Stimulated activated CD4-positive, alpha-beta T cell treated with anti-CD3 and anti-CD28 coated beads, Interleukin-2, amount 100 ng/mL, for 4 hours (primary cell): ENCODE measurements around the gene SPATA32.

ENCODE experiments used
- DNase-seq: peaks from one replicate; pipeline ENCODE4 v3.0.0-alpha.2; 2020; ENCODE audit warnings: low read depth

SPATA32 gene

DNA sequence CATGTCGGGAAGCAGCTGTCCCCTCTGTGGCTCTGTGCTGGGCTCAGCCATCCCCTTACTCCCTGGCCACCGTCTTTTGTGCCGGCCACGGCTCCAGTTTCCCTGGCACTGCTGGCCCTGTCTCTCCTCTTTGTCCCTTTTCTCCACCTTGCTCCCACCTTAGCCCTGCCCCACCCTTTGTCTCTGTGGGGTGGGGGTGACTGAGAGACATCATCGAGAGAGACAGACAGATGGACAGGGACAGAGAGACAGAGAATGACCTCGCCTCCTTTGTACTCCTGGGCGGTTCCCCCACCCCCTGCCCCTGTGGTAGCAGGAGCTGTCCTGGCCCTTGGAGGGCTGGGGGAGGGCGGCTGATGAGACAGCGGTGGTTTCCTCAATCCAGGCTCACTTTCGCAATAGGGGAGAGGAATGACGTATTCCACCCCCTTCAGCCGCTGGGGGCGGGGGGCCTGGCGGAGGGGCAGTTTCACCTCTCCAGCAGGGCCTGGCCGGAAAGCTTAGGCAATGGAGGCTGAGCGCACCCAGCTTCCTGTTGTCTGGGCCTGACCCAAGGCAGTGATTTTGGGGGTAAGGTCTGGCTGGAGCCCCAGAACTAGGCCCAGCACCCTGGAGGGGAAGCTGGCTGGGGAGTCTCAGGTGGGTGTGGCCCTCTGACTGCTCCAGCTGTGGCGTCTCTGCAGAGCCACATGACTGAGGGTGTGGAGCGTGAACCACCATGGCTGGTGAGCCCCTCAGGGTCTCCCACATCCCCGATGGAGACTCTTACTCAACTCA, 32.9 kb downstream of the SPATA32 start:
- DNase-seq = peak; percentile 67

GRCh38 chr17:45227926-45228762, 33.8 kb downstream of the SPATA32 start:
- DNase-seq = no peak

- no peak for DNase-seq
Measured at GRCh38 chr17:45227101-45227925, 34.6 kb downstream of the SPATA32 start.

- no peak for DNase-seq
Measured at GRCh38 chr17:45226576-45226975, 35.3 kb downstream of the SPATA32 start.

- DNase-seq = peak; percentile 95
Measured at GRCh38 chr17:45225964-45226530, 35.8 kb downstream of the SPATA32 start.

- no peak for DNase-seq
Measured at GRCh38 chr17:45225051-45225700, 36.7 kb downstream of the SPATA32 start.

- DNase-seq = no peak
Measured at GRCh38 chr17:45224671-45225050, 37.2 kb downstream of the SPATA32 start.

DNA sequence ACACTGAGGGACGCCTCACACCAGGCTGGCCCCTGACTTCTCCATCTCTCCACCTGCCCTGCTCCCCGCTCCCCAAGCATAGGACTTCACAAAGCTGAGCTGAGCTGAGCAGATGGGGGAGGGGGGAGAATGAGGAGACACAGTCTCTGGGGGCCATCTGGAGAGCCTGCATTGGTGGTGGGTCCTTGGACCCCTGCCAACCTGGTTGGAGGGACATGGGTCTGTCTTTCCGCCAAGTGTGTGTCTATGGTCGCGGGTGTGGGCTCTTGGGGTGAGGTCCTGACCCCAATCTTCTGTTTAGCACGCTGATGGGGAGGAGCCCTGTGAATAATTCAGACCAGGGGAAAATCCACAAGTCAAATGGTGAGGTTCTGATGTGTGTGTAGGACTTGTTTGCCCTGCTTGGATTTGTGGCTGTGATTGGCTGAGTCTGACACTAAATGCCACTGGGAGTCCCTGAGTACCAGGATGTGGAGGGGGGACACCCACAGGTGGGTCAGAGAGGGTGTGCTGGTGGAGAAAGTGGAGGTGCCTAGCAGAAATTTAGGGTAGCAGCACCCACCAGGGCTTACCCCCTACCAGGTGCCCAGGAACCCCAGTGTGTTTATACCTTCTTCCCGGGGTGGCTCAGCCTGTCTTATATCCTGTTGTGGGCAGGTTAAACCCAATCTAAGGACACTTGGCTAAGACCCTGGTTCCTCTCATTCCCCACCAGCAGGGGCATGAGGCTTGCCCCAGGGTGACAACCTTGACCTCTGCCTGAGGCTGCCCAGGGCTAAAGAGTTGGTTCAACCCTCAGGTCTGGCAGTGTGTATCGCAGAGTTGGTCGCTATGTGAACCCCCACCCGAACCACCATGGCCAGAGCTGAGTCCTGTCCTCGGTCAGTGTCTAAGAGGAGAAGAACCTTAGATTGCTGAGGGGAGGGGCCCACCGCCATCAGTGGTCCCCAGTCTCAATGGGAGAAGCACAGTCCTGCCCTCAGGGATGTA, 38.1 kb downstream of the SPATA32 start:
- no peak for DNase-seq

GRCh38 chr17:45222996-45223538, 38.8 kb downstream of the SPATA32 start:
- DNase-seq = no peak

GRCh38 chr17:45222289-45222995, 39.5 kb downstream of the SPATA32 start:
- DNase-seq = no peak

DNA sequence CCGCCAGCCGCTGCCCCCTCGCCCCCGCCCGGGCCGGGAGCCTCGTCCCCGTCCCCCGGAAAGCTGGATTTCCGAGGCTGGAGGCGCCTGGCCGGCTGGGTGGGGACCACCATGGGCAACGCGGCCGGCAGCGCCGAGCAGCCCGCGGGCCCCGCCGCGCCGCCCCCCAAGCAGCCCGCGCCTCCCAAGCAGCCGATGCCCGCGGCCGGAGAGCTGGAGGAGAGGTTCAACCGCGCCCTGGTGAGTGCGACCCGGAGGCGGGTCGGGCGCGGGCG, 39.9 kb downstream of the SPATA32 start:
- no peak for DNase-seq

DNA sequence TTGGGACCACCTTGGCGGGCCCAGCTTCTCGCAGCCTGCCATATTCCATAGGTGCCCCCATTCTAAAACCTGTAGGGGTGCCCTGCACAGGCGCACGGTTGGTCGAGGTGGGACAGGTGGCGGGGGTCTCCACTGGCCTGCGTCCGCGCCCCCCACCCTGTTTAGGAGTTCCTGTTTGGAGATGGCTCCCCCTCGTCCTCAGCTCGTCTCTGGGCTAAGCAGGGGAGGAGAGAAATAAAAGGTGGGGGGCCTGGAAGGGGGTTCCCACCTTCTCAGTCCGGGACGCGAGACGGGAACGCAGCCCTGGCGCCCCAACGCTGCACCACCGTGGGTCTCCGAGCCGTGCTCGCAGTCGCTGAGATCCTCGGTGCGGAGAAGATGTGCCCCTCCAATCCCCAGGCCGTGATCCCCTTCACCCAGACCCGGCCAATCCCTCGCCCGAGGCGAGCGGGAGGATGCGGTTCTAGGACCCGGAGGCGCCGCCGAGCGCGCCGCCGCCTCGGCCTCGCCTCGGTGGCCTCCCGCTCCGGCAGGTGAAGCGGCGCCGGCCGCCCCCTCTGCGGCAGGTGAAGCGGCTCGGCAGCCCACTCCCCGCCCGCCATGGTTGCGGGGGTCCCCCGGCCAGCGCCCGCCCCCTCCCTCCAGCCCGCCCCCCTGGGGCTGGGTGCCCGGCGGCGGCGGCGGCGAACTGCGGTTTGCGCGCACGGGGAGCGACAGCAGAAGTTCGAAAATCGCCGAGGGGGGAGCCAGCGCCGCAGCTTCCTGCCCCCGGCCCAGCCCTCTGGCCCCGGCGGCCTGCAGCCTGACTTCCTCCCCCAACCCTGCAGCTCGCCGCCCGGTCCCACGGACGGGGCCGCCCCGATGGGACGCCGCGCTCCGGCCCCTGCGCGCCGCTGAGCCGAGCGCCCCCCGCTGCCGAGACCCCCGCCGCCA, 40.5 kb downstream of the SPATA32 start, which contains the start of gene FMNL1:
Gene FMNL1 (plus strand): TSS at position 805 of the 933 bp plus-strand sequence. CDS start 240 bp downstream, outside the sequence.
- no peak for DNase-seq

DNA sequence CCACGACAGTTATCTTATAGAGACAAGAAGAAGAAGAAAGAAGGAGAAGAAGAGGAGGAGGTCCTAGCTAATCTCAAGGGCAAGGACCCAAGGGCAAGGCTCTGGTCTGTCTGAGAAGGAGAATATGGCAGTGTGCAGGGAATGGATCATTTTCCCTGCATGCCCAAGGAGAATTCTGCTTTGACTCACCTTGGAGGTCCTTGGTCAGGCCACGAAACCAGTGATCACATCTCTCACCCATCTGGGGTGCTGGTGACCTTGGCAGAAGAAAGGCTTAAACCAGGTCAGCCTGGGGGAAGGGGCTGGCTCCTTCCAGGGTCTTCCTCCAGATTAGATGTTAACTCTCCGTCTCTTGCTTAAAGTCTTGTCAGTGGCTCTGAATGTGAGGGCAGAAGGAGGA, 41.8 kb downstream of the SPATA32 start:
- DNase-seq = no peak

DNA sequence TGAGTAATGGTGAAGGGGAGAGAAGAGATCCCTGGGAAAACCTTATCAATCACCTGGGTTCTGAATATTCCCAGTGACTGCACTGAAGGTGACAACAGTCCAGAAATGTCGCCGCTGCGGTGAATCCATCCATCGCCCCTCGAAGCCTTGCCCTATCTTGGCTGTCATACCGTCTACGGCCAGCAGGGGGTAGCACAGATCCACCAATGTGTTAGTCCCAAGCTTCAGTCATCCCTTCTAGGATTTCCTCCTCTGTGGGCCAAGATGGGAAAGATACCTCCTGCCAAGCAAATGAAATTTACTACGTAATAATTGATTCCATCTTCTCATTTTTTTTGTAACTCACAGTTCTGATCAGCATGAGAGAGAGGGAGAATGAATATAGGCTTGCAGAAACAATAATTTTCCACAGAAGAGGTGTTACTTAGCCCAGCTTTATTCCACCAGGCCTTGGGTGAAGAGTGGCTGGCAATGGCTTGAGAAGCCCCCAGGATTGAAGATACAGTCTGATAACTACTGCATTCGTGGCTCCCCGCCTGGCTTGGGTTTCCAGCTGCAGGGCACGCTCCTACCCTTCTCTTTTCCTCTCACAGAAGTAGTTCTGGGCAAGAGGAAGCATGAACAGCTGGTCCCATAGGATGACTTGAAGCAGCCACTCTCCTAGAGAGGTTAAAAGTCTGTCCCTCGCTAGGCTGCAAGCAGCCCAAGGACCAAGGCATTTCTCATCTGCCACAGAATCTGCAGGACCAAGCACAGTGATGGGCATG, 42.8 kb downstream of the SPATA32 start:
- DNase-seq = peak; percentile 77
